Breast epithelium (tissue), 3 donors: ENCODE results near the gene LYPD3.

ENCODE experiments used
- POLR2A ChIP-seq: fragments of 450-650 bp; IDR thresholded peaks from one replicate; pipeline ENCODE4 v1.6.1; 2016; ENCODE audit warnings: antibody characterized with exemption, mild to moderate bottlenecking, moderate library complexity
- POLR2AphosphoS5 ChIP-seq, 3 donors: sonication (generic); formaldehyde crosslinking; IDR thresholded peaks; one replicate each; pipeline ENCODE4 v1.6.1; 2017; ENCODE audit warnings: antibody characterized with exemption in 3 of 3
- TF ChIP-seq, protein P1 (sequence below), 3 donors: fragments of 450-650 bp; IDR thresholded peaks; one replicate each; pipeline ENCODE4 v1.5.1; 2016 to 2017; ENCODE audit warnings: antibody characterized with exemption in 3 of 3, mild to moderate bottlenecking in 3 of 3, moderate library complexity in 3 of 3

GRCh38 chr19:43454031-43454430 is 11.4 kb downstream of the LYPD3 start:
- TF ChIP-seq, protein P1, sequence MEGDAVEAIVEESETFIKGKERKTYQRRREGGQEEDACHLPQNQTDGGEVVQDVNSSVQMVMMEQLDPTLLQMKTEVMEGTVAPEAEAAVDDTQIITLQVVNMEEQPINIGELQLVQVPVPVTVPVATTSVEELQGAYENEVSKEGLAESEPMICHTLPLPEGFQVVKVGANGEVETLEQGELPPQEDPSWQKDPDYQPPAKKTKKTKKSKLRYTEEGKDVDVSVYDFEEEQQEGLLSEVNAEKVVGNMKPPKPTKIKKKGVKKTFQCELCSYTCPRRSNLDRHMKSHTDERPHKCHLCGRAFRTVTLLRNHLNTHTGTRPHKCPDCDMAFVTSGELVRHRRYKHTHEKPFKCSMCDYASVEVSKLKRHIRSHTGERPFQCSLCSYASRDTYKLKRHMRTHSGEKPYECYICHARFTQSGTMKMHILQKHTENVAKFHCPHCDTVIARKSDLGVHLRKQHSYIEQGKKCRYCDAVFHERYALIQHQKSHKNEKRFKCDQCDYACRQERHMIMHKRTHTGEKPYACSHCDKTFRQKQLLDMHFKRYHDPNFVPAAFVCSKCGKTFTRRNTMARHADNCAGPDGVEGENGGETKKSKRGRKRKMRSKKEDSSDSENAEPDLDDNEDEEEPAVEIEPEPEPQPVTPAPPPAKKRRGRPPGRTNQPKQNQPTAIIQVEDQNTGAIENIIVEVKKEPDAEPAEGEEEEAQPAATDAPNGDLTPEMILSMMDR (IDR thresholded peaks at IDR 0.05): no peak
- TF ChIP-seq POLR2AphosphoS5 (IDR thresholded peaks at IDR 0.05) (no peak), POLR2A (no peak)
